NCI-H2196 (cell line): ENCODE measurements around the gene DBNDD2.

ENCODE experiments used
- DNase-seq: peaks from one replicate; lab custom pipeline; 2025; ENCODE audit not compliant: unreplicated experiment; lab: John Stamatoyannopoulos, UW

Gene DBNDD2

DNA sequence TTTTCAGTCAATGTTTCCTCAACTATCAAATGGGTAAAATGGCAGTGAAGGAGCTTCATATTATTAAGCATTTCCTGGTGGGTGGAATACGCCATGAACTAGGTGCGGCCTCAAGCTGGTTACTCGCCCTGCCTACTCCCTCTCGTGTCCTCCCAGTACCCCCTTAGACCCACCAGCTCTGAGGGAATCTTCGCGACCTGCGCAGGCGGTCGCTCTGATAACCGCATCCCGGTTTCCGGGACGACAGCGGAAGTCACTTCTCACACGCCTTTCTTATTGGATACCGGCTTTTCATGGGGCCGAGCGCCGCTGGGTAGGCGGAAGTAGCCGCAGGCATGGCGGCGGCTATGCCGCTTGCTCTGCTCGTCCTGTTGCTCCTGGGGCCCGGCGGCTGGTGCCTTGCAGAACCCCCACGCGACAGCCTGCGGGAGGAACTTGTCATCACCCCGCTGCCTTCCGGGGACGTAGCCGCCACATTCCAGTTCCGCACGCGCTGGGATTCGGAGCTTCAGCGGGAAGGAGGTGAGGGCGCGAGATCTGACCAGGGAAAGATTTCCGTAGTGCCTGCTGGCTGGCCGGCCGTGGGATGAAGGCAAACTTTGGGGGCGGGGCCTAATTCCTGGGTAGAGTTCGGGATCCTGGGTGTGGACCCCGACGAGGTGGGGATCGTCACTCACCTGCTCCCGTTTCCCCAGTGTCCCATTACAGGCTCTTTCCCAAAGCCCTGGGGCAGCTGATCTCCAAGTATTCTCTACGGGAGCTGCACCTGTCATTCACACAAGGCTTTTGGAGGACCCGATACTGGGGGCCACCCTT, 7.9 kb downstream of the DBNDD2 start, which contains the start of gene PIGT:
Gene PIGT (plus strand): TSS at position 320 of the 816 bp plus-strand sequence. CDS start 16 bp downstream, at position 336.
- peak; percentile 90 for DNase-seq

DNA sequence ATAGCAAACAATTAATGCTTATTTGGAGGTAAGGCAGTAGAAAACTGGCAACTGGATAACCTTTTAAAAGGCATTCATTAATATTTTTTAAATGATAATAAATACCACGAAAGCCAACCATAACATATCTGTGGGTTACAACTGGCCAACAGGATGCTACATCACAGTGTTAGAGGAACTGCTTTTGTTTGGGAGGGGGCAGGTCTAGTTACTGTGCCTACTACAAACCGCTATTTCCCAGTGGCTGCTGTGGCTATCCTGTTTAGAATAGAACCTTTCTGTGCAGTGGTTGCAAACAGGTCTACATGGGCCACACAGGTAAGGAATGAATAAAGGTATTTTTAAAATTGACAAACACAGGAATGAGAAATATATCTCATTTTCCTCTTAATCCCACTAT, 8.8 kb downstream of the DBNDD2 start:
- DNase-seq = no peak

DNA sequence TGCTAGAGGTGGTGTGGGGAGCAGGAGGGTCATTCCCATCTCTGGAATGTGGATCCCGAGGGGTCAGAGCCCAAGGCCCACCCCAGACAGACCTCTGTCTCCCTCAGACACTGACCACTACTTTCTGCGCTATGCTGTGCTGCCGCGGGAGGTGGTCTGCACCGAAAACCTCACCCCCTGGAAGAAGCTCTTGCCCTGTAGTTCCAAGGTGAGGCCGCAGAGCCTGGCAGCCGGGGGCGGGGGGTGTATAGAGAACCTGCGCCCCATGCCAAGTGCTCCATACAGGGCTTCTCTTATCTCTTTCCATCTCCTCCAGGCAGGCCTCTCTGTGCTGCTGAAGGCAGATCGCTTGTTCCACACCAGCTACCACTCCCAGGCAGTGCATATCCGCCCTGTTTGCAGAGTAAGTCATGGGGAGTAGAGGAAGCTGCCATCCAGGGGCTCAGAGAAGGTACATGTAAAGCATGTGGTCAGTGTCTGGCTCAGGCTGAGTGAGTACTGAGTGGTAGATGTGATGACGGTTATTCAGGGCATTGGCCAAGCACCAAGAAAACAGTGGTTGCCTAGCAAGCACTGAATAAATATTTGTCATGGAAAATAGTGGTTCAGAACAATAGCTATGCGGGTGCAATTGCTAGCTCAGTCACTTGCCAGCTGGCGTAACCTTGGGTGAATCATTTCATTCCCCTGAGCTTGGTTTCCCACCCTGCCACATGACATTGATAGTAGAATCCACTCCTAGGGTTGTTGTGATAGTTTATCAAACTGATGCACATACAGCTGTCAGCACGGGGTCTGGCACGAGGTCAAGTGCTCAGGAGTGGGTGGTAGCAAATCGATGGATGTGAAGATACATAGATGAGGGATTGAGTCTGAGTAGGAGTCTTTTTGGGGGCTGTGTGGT, 11.4 kb downstream of the DBNDD2 start:
- DNase-seq = peak; percentile 96

DNA sequence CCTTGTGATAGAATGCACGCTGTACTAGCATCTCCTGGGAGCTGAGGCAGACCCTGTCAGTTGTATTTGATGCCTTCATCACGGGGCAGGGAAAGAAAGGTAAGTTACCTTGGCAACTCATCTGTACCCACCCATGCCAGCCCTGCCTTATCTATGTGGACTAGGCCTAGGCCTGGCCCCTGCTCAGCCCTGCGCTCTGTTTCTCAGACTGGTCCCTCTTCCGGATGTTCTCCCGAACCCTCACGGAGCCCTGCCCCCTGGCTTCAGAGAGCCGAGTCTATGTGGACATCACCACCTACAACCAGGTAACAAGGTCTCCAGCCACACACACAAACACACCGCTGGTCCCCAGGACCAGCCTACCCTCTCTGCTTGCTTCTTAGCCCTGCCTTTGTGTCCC, 12.0 kb downstream of the DBNDD2 start:
- no peak for DNase-seq

DNA sequence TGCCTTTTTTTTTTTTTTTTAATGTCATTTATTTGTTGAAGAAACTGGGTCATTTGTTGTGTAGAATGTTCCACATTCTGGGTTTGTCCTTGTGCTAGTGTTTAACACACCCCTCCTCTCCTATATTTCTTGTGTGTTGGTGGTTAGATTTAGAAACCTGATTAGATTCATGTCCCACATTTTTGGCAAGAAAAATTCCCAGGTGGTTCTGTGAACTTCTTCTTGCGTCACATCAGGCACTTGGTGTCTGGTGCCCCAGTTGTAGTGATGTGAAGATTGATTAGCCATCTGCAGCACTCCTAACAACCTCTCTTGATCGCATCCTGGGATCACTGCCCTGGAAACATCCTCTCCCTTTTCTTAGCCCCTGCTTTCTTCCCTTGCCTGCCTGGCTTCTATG, 15.6 kb downstream of the DBNDD2 start:
- DNase-seq = no peak

DNA sequence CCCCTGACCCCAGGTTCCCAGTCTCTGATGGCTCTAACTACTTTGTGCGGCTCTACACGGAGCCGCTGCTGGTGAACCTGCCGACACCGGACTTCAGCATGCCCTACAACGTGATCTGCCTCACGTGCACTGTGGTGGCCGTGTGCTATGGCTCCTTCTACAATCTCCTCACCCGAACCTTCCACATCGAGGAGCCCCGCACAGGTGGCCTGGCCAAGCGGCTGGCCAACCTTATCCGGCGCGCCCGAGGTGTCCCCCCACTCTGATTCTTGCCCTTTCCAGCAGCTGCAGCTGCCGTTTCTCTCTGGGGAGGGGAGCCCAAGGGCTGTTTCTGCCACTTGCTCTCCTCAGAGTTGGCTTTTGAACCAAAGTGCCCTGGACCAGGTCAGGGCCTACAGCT, 17.5 kb downstream of the DBNDD2 start:
- no peak for DNase-seq

DNA sequence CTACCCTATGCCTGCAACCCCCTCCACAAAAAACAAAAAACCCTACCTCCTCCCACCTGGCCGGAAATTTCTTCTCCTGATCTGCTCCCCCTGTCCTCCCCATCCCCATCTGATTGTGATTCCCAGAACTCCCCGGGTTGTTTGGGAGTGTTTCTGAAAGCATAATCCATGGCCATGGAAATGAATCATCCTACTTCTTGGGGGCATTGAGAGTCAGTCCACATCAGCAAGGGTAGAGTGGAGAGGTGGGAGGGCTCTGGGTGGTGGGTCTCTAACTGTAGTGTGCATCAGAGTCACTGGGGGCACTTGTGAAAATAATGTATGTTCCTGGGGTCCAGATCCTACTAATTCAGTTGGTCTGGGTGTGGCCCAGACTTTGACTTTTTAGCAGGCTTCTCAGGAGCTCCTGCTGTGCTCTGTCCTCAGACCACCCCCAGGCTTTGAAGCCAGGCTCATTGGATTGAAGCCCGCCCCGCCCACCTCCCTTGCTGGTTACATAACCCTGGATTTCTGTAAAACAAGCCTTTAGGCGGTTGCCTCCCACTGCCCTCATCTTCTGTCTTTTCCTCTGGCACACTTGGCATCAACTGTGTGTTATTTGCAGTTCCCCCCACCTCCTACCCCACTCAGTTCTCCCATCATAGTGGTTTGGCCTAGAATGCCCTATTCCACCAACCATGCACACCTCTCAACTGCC, 18.4 kb downstream of the DBNDD2 start:
- no peak for DNase-seq

DNA sequence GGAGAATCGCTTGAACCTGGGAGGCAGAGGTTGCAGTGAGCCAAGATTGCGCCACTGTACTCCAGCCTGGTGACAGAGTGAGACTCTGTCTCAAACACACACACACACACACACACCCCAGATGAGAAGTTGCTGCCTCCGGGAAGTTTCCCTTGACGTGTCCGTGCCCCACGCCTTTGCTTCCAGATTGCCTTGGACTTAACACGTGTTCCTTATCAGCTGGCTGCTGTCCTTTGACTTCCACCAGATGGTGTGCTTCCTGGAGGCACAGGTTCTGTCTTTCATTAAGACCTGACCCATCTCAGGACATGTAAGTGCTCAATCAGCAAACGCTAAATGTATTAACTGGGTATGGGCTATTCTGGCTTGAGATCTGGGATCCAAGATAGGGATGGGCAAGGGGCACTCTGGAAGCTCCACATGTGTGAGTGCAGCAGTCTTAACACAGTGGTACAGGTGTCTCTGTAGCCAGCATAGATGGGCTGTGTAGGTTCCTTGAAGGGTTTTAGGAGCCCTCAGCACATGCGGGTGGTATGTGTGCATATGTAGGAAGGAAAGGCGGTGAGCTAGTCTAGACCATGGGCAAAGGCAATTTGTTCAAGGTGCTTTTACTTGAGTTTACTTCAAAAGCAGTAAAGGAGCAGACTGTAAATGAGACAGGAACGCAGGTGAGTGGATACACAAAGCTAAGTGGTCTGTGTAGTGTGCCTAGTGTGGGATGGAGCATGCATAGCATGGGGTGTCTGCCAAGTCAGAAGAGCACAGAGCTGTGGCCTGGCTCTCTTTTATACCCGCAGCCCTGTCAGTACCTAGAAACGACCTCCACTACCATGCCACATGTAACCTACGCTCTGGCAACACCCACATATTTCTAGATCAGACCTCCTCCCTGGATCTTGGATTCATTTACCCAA, 19.4 kb downstream of the DBNDD2 start:
- DNase-seq = no peak

DNA sequence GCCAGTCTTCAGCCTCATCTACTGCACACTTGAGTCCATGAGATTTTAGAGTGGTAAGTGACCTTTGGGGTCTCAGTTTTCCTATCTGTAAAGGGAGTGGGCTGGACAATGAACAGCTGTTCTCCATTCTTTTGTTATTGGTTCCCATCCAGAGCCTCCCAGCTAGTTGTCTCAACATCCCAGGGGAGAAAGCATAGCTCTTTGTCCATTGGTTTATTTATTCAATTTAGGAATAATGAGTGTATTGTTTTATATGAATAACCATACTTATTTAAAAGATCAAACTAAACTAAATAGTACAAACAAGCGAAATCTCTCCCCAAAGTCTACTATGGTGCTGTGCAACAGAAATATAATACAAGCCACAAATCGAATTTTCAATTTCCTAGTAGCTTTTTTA, 21.5 kb downstream of the DBNDD2 start:
- no peak for DNase-seq

DNA sequence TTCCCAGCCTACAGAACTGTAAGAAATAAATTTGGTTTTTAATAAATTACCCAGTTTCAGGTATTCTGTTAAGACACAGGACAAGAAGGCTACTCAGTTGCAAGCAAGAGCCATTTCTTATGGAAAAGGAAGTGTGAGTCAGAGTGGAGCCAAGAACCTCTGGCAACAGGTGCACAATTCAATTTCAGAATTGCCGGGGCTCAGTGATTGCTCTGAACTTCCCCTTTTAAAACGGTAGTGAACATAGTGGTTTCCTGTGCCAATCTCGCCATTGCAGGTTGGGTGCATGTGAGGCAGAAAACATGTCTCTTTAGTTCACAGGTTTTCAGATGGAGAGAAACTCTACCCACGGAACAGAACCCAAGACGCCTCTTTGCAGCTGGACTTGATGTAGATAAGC, 24.2 kb downstream of the DBNDD2 start:
- no peak for DNase-seq

DNA sequence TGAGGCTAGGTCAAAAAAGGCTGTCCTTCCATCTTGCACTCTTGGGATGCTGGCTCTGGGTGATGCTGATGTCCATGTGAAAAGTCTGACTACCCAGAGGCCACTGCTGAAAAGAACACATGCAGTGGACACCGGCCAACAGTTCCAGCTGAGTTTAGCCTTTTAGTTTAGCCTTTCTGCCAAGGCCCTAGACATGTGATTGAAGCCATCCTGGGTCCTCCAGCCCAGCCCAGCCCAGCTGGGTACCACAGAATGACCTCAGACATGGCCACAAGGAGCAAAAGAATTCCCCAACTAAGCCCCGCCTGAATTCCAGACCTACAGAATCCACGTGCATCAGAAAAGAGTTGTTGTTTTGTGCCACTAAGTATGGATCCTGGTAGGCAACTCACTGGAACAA, 25.2 kb downstream of the DBNDD2 start:
- DNase-seq = no peak

DNA sequence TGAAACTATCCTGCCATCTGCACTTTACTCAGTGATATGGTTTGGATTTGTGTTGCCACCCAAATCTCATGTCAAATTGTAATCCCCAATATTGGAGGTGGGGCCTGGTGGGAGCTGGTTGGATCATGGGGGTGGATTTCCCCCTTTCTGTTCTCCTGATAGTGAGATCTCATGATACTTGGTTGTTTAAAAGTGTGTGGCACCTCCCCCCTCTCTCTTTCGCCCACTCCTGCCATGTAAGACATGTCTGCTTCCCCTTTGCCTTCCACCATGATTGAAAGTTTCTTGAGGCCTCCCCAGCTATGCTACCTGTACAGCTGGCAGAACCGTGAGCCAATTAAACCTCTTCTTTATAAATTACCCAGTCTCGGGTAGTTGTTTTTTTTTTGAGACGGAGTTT, 25.9 kb downstream of the DBNDD2 start:
- no peak for DNase-seq

DNA sequence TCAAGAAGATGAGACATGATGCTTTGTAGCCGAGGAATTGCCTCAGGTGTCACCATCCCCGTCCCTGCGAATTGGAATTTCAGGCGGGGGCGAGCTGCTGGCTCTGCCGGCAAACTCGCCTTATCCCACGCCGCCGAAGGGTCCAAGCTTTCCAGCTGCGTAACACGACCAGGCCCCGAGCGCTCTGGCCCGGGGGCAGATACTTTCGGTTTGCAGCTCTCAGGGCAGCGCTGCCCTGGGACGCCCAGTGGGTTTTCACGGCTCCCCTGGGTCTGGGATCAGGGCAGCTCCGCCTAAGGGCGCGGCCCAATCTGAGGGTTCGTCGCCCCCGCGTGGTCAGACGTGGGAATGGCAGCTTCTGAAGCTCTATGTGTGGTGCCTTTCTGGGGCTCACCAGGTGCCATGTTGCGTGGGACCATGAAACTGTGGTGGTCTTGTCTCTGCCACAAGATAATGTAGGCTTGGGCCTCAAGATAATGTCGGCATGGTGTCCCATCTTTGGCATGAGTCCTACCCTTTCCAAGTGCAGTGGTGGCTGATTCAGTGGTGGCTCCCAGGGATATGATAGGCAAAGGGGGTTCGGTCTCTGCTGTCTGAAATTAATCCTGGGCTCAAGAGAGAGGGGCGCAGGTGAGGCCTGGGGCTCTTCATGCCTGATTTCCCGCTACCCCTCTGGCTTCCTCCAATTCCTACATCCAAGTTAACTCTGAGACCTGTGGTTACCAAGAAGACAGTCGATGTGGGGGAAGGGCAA, 28.8 kb downstream of the DBNDD2 start:
- DNase-seq = peak; percentile 86

DNA sequence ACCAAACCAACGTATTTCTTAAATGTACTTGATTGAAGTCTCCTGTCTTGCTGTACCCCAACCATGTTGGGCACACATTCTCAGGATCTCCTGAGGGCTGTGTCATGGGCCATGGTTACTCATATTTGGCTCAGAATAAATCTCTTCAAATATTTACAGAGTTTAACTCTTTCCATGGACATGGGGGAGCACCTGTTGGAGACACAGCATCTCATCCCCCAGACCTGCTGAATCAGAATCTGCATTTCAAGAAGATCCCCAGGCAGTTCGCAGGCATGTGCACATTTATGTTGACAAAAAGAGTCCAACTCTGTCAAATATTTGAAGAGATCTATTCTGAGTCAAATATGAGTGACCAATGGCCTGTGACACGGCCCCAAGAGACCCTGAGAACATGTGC, 32.3 kb downstream of the DBNDD2 start:
- no peak for DNase-seq

DNA sequence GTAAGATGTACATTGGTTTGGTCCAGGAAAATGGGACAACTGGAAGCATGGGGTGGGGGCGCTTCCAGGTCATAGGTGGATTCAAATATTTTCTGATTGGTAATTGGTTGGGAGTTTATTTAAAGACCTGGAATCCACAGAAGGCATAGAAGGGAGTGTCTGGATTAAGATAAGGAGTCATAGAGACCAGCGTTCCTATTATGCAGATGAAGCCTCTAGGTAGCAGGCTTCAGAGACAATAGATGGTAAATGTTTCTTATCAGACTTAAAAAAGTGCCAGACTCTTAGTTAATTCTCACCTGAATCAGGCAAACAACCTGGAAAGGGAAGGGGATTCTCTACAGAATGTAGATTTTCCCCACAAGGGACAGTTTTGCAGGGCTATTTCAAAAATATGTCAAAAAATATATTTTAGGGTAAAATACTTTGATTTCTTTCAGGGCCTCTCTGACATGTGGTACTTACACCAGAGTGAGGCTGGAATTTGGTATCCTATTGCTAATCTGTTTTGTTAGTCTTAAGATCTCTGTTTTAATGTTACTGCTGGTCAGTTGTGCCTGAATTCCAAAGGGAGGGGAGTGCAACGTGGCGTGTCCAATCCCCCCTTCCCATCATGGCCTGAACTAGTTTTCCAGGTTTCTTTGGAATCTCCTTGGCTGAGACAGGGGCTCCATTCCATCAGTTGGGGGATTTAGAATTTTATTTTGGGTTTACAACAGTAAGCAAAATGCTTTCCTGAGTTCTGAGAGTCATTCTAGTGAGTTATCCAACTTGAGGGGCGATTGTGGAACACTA, 33.0 kb downstream of the DBNDD2 start:
- no peak for DNase-seq

DNA sequence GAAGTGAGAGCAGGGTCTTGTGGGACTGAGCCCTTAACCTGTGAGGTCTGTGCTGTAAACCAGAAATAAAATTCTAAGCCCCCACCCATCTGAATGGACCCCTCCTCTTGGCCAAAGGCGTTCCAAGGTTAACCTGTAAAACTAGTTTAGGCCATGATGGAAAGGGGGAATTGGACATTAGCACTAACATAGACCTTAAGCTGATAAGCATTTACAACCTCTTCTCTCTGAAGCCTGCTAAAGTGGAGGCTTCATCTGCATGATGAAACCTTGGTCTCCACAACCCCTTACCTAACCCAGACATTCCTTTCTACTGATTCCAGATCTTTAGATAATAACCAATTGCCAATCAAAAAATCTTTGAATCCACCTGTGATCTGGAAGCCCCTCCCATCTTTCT, 33.7 kb downstream of the DBNDD2 start:
- no peak for DNase-seq

DNA sequence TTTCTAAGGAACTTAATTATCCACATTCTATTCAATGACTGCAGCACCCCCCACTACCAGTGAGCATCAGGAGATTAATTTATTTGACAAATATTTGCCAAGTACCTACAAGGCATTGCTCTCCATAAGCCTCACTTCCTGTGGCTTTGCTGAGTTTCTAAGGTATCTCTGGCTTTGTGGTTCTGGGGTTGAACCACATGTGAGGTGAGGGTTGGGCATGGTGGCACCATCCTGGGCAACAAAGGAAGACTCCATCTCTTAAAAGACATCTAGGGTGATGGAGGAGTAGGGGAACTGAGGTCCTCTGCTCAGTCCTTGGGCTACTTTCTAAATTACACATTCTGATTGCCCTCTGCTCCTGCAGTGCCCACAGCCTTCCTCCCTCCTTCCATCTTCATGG, 36.0 kb downstream of the DBNDD2 start:
- DNase-seq = no peak

DNA sequence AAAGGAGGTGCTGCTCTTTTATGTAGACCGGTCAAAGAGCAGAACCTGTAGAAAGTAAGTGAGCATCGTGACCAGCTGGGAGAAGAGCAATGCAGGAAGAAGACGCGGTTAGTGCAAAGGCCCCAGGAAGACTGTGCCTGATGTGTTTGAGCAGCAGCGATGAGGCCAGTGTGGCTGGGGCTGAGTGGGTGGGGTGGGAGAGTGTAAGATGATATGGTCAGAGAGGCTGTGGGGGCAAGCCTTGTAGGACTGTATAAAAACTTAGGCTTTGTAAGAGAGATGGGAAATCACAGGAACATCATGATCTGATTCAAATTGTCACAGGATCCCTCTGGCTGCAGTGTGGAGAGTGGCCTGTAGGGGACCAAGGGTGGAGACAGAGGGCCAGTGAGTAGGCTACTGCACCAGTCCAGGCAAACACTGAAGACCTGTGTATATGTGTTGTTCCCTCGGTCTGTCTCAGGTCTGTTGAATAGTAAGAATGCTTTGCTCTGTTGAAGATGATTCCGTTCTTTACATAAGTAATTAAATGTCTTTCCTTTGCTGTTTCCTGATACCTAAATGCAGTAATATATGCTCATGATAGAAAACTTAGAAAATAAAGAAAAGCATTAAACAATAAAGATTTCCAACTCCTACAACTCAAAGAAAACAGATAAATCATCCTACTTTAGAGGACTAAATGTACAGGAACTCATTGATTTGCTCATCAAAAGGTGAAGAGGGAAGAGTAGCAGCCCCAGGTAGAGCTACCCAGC, 37.9 kb downstream of the DBNDD2 start:
- peak; percentile 52 for DNase-seq
